ENCODE data around the gene SYP. TPM values are rescaled to one million over a fixed set of nuclear protein-coding genes. Genes with fewer than 3 reads are reported as not detected.

The SYP gene
- total RNA-seq, 1 donor: 0.36 TPM

- no peaks in the 10 kb centered on the region for H4K20me1 ChIP-seq (ENCODE audit: insufficient read depth, low read length)
- H3K79me2 ChIP-seq (ENCODE audit: insufficient read depth, low read length): no peaks in the 10 kb centered on the region
- H3K9me3 ChIP-seq (ENCODE audit: low read depth, low read length): no peaks in the 10 kb centered on the region
- DNase-seq (ENCODE audit: insufficient read length, low spot score, missing footprints): peak; percentile 73
- H3K36me3 ChIP-seq (ENCODE audit: insufficient read depth, low read length): no peaks in the 10 kb centered on the region
- H3K4me2 ChIP-seq (ENCODE audit: insufficient read depth, low read length): no peak overlapping the region
- H2AFZ ChIP-seq (ENCODE audit: low read length): no peak overlapping the region
- H3K27ac ChIP-seq (ENCODE audit: low read depth, low read length): no peak overlapping the region
- H3K27me3 ChIP-seq (ENCODE audit: insufficient read depth, low read length): no peaks in the 10 kb centered on the region
- no peaks in the 10 kb centered on the region for H3K4me1 ChIP-seq (ENCODE audit: insufficient read depth, low read length)
- no peak for TF ChIP-seq CTCF (IDR thresholded peaks at IDR 0.05; ENCODE audit: extremely low read depth, low read depth, low read length)
- H3K4me3 ChIP-seq (ENCODE audit: insufficient read depth, low read length): no peak overlapping the region
These were observed 5.5 kb upstream of the SYP start for GRCh38 chrX:49205443-49205842.

- no peak overlapping the region for H3K4me2 ChIP-seq (ENCODE audit: insufficient read depth, low read length)
- H3K79me2 ChIP-seq (ENCODE audit: insufficient read depth, low read length): no peaks in the 10 kb centered on the region
- H3K27ac ChIP-seq (ENCODE audit: low read depth, low read length): no peak overlapping the region
- H3K4me1 ChIP-seq (ENCODE audit: insufficient read depth, low read length): no peaks in the 10 kb centered on the region
- H3K36me3 ChIP-seq (ENCODE audit: insufficient read depth, low read length): no peaks in the 10 kb centered on the region
- no peak overlapping the region for H2AFZ ChIP-seq (ENCODE audit: low read length)
- H4K20me1 ChIP-seq (ENCODE audit: insufficient read depth, low read length): no peaks in the 10 kb centered on the region
- TF ChIP-seq CTCF (IDR thresholded peaks at IDR 0.05; ENCODE audit: extremely low read depth, low read depth, low read length): no peak
- H3K9me3 ChIP-seq (ENCODE audit: low read depth, low read length): no peaks in the 10 kb centered on the region
- no peaks in the 10 kb centered on the region for H3K27me3 ChIP-seq (ENCODE audit: insufficient read depth, low read length)
- H3K4me3 ChIP-seq (ENCODE audit: insufficient read depth, low read length): no peak overlapping the region
- DNase-seq (ENCODE audit: insufficient read length, low spot score, missing footprints): peak; percentile 79
These were observed 4.7 kb upstream of the SYP start for GRCh38 chrX:49204709-49205108.

GRCh38 chrX:49204017-49204416 is 4.0 kb upstream of the SYP start:
- Histone ChIP-seq H3K27me3 (ENCODE audit: insufficient read depth, low read length) (no peaks in the 10 kb centered on the region), H3K36me3 (ENCODE audit: insufficient read depth, low read length) (no peaks in the 10 kb centered on the region), H3K4me2 (ENCODE audit: insufficient read depth, low read length) (no peak overlapping the region), H3K27ac (ENCODE audit: low read depth, low read length) (no peak overlapping the region), H3K9me3 (ENCODE audit: low read depth, low read length) (no peaks in the 10 kb centered on the region), H3K79me2 (ENCODE audit: insufficient read depth, low read length) (no peaks in the 10 kb centered on the region), H3K4me3 (ENCODE audit: insufficient read depth, low read length) (no peak overlapping the region), H2AFZ (ENCODE audit: low read length) (no peak overlapping the region), H4K20me1 (ENCODE audit: insufficient read depth, low read length) (no peaks in the 10 kb centered on the region), H3K4me1 (ENCODE audit: insufficient read depth, low read length) (no peaks in the 10 kb centered on the region)
- no peak for TF ChIP-seq CTCF (IDR thresholded peaks at IDR 0.05; ENCODE audit: extremely low read depth, low read depth, low read length)
- no peak for DNase-seq (ENCODE audit: insufficient read length, low spot score, missing footprints)

- no peak overlapping the region for H3K4me3 ChIP-seq (ENCODE audit: insufficient read depth, low read length)
- H3K79me2 ChIP-seq (ENCODE audit: insufficient read depth, low read length): no peaks in the 10 kb centered on the region
- no peaks in the 10 kb centered on the region for H3K36me3 ChIP-seq (ENCODE audit: insufficient read depth, low read length)
- no peaks in the 10 kb centered on the region for H3K4me1 ChIP-seq (ENCODE audit: insufficient read depth, low read length)
- no peaks in the 10 kb centered on the region for H4K20me1 ChIP-seq (ENCODE audit: insufficient read depth, low read length)
- H2AFZ ChIP-seq (ENCODE audit: low read length): no peak overlapping the region
- TF ChIP-seq CTCF (IDR thresholded peaks at IDR 0.05; ENCODE audit: extremely low read depth, low read depth, low read length): no peak
- no peak overlapping the region for H3K27ac ChIP-seq (ENCODE audit: low read depth, low read length)
- H3K27me3 ChIP-seq (ENCODE audit: insufficient read depth, low read length): no peaks in the 10 kb centered on the region
- DNase-seq (ENCODE audit: insufficient read length, low spot score, missing footprints): peak; percentile 35
- no peak overlapping the region for H3K4me2 ChIP-seq (ENCODE audit: insufficient read depth, low read length)
- H3K9me3 ChIP-seq (ENCODE audit: low read depth, low read length): no peaks in the 10 kb centered on the region
These were observed 3.5 kb upstream of the SYP start for GRCh38 chrX:49203536-49203935.
